Fibroblast of mammary gland (primary cell): Measurements from ENCODE around the gene LMLN.

Experiments used
- DNase-seq: peaks from one replicate; pipeline ENCODE4 v3.0.0-alpha.2; 2010; ENCODE audit warnings: low read depth
- H3K4me3 ChIP-seq: 2 replicates; pipeline ENCODE4 v1.5.1; 2011; ENCODE audit warnings: low read depth, mild to moderate bottlenecking, low read length, moderate library complexity; ENCODE audit not compliant: control insufficient read depth
- CTCF ChIP-seq: conservative IDR thresholded peaks from 2 replicates; pipeline ENCODE4 v1.5.1; 2011; ENCODE audit warnings: low read depth, low read length, inconsistent platforms; ENCODE audit not compliant: control insufficient read depth, insufficient read depth

Gene LMLN

GRCh38 chr3:198026620-198027019 lies 66.6 kb downstream of the LMLN start:
- DNase-seq, result no peak
- TF ChIP-seq CTCF, result no peak
- H3K4me3 ChIP-seq, result no peak overlapping the region

GRCh38 chr3:198027045-198027798 lies 67.2 kb downstream of the LMLN start:
- no peak for DNase-seq
- no peak overlapping the region for H3K4me3 ChIP-seq
- no peak for TF ChIP-seq CTCF

- TF ChIP-seq CTCF, result no peak
- H3K4me3 ChIP-seq, result no peak overlapping the region
- DNase-seq, result no peak
Measured at GRCh38 chr3:198027799-198028390, 67.9 kb downstream of the LMLN start.

- no peak overlapping the region for H3K4me3 ChIP-seq
- DNase-seq, result peak; percentile 62
- TF ChIP-seq CTCF, result no peak
Measured at GRCh38 chr3:198028718-198029117, 68.7 kb downstream of the LMLN start.

GRCh38 chr3:198030125-198030524 lies 70.1 kb downstream of the LMLN start:
- no peak for TF ChIP-seq CTCF
- DNase-seq, result no peak

GRCh38 chr3:198030726-198031125 lies 70.7 kb downstream of the LMLN start:
- no peak for TF ChIP-seq CTCF
- no peak for DNase-seq
- H3K4me3 ChIP-seq, result no peak overlapping the region

More at GRCh38 chr3:198030125-198030524, 70.1 kb downstream of the LMLN start:
- H3K4me3 ChIP-seq, result no peak overlapping the region
